ENCODE measurements around the gene ZRANB2. TPM values are rescaled to one million over a fixed set of nuclear protein-coding genes. Genes with fewer than 3 reads are reported as not detected.

Gene ZRANB2
- 134 and 164 TPM in 2 replicates for total RNA-seq (2022)
- percentile 99 among the genes with signal in this experiment for Bru-seq, nascent RNA
- BruChase-seq, experiment 1, labeled RNA remaining after a 6-hour chase, result percentile 97 among the genes with signal in this experiment
- percentile 99 among the genes with signal in this experiment for BruChase-seq, experiment 2, labeled RNA remaining after a 2-hour chase
- long read RNA-seq, transcript ZRANB2-202 (10 exons, 3,078 nt), result minor isoform, 103 of 310 reads
- long read RNA-seq, transcript ZRANB2-201 (11 exons, 2,821 nt), result major isoform, 123 of 310 reads
- long read RNA-seq, partial matches to known transcripts, result 28 of 310 reads
- long read RNA-seq, other reads (novel, unspliced or antisense), result 55 of 310 reads

GRCh38 chr1:71080739-71081696, at the start of gene ZRANB2:
Gene ZRANB2 (minus strand): TSS chr1:71081035. CDS start chr1:71080995, 40 bp downstream.
- Mint-ChIP-seq H3K4me3 (ENCODE audit: unreplicated experiment) (peak within 1 kb of the TSS; percentile 97), H3K27ac (ENCODE audit: low read depth, unreplicated experiment) (peak within 1 kb of the TSS; percentile 100), H3K9me3 (ENCODE audit: unreplicated experiment) (no peaks in the 10 kb centered on the region), H3K4me1 (ENCODE audit: insufficient read depth, unreplicated experiment) (peaks cover 6% of the 10 kb centered on the region), H3K36me3 (ENCODE audit: insufficient read depth, unreplicated experiment) (peaks cover 41% of the 10 kb centered on the region), H3K27me3 (ENCODE audit: insufficient read depth, unreplicated experiment) (peaks cover 11% of the 10 kb centered on the region)
- TF ChIP-seq CTCF (IDR thresholded peaks at IDR 0.05; ENCODE audit: unreplicated experiment), result peak; percentile 40
- intact Hi-C loops (cut with micrococcal nuclease), result no loop called here
- DNase-seq (ENCODE audit: unreplicated experiment), result peak; percentile 97
- BruUV-seq (replicated peaks), result no TSS peak
- CTCF ChIA-PET, result interaction anchor here (0.6 to 1.8 kb wide), 8 partner anchors 8 to 998 kb away, joined by 3 to 6 read pairs (median 3); no protein-coding TSS in a partner anchor
- POLR2A ChIA-PET, result interaction anchor here (0.6 to 1.9 kb wide), 25 partner anchors 9 to 1203 kb away, joined by 3 to 13 read pairs (median 4); partner anchors contain the start of genes ANKRD13C, CTH, LRRC40 and SRSF11

GRCh38 chr1:71128060-71128459, 47.2 kb upstream of the ZRANB2 start:
- no peak for DNase-seq (ENCODE audit: unreplicated experiment)
- peaks cover 54% of the 10 kb centered on the region for H3K9me3 Mint-ChIP-seq (ENCODE audit: unreplicated experiment)
- ChIA-PET POLR2A (no interaction called here), CTCF (no interaction called here)
- H3K4me3 Mint-ChIP-seq (ENCODE audit: unreplicated experiment), result no peak overlapping the region
- no peaks in the 10 kb centered on the region for H3K27me3 Mint-ChIP-seq (ENCODE audit: insufficient read depth, unreplicated experiment)
- H3K4me1 Mint-ChIP-seq (ENCODE audit: insufficient read depth, unreplicated experiment), result no peaks in the 10 kb centered on the region
- intact Hi-C loops (cut with micrococcal nuclease), result no loop called here
- no peak overlapping the region for H3K27ac Mint-ChIP-seq (ENCODE audit: low read depth, unreplicated experiment)
- no peaks in the 10 kb centered on the region for H3K36me3 Mint-ChIP-seq (ENCODE audit: insufficient read depth, unreplicated experiment)
- TF ChIP-seq CTCF (IDR thresholded peaks at IDR 0.05; ENCODE audit: unreplicated experiment), result no peak
- BruUV-seq (replicated peaks), result no TSS peak

GRCh38 chr1:71118086-71118485, 37.3 kb upstream of the ZRANB2 start:
- no peak for TF ChIP-seq CTCF (IDR thresholded peaks at IDR 0.05; ENCODE audit: unreplicated experiment)
- Mint-ChIP-seq H3K36me3 (ENCODE audit: insufficient read depth, unreplicated experiment) (no peaks in the 10 kb centered on the region), H3K9me3 (ENCODE audit: unreplicated experiment) (peaks cover 12% of the 10 kb centered on the region), H3K4me1 (ENCODE audit: insufficient read depth, unreplicated experiment) (no peaks in the 10 kb centered on the region), H3K27me3 (ENCODE audit: insufficient read depth, unreplicated experiment) (peaks cover 21% of the 10 kb centered on the region), H3K27ac (ENCODE audit: low read depth, unreplicated experiment) (no peak overlapping the region), H3K4me3 (ENCODE audit: unreplicated experiment) (no peak overlapping the region)
- POLR2A ChIA-PET, result no interaction called here
- no TSS peak for BruUV-seq (replicated peaks)
- intact Hi-C loops (cut with micrococcal nuclease), result no loop called here
- DNase-seq (ENCODE audit: unreplicated experiment), result no peak
- CTCF ChIA-PET, result no interaction called here

- intact Hi-C loops (cut with micrococcal nuclease), result no loop called here
- ChIA-PET CTCF (no interaction called here), POLR2A (interaction anchor here (0.6 kb wide), 1 partner anchor 448 kb away, joined by 3 read pairs; no protein-coding TSS in a partner anchor)
- BruUV-seq (replicated peaks), result no TSS peak
- Mint-ChIP-seq H3K27ac (ENCODE audit: low read depth, unreplicated experiment) (no peak overlapping the region), H3K36me3 (ENCODE audit: insufficient read depth, unreplicated experiment) (no peaks in the 10 kb centered on the region), H3K4me3 (ENCODE audit: unreplicated experiment) (no peak overlapping the region), H3K27me3 (ENCODE audit: insufficient read depth, unreplicated experiment) (peaks cover 23% of the 10 kb centered on the region), H3K9me3 (ENCODE audit: unreplicated experiment) (peaks cover 4% of the 10 kb centered on the region), H3K4me1 (ENCODE audit: insufficient read depth, unreplicated experiment) (no peaks in the 10 kb centered on the region)
- no peak for TF ChIP-seq CTCF (IDR thresholded peaks at IDR 0.05; ENCODE audit: unreplicated experiment)
- no peak for DNase-seq (ENCODE audit: unreplicated experiment)
These were observed 35.9 kb upstream of the ZRANB2 start for GRCh38 chr1:71116729-71117128.

Measured in MCF 10A (cell line).